ENCODE data around the gene PFDN4.

Gene PFDN4

DNA sequence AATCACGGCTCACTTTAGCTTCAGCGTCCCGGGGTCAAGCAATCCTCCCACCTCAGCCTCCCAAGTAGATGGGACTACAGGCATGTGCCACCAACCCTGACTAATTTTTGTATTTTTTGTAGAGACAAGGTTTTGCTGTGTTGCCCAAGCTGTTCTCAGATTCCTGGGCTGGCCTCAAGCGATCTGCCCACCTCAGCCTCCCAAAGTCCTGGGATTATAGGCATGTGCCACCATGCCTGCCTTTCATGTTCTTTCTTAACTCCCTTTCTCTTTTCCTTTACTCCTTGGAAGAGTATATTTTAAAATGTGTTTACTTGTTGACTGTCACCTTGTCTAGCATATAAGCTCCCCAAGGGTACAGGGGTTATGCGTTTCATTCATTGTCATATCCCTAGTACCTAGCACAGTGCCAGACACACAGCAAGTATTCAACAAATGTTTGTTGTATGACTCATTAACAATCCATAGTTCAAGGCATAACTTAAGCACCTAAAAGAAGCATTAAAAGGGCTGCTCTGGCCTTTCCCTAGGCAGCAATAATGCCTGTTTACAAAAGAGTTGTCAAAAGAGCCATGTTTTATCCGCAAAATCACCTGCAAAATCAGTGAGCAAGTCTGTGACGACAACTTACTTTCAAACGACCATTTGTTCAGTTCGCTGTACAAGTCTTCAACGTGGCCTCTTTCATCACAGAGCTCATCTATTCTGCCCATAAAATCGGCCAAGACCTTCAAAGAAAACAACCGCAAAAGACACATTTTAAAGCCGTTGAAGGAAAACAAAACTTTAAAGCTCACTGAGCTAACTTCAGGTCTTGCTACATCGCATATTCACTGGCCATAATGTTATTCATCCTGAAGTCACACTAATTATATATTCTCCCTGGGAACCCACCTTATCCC, 38.7 kb upstream of the PFDN4 start:
- TF ChIP-seq CTCF (IDR thresholded peaks at IDR 0.05; ENCODE audit: low read depth, low read length) = no peak
- no peak overlapping the region for H3K4me3 ChIP-seq (ENCODE audit: low read depth, low read length)

- H3K4me3 ChIP-seq (ENCODE audit: low read depth, low read length) = no peak overlapping the region
- TF ChIP-seq CTCF (IDR thresholded peaks at IDR 0.05; ENCODE audit: low read depth, low read length) = no peak
These were observed 37.8 kb upstream of the PFDN4 start for GRCh38 chr20:54170026-54170471.

GRCh38 chr20:54170963-54171362, 36.9 kb upstream of the PFDN4 start:
- no peak overlapping the region for H3K4me3 ChIP-seq (ENCODE audit: low read depth, low read length)
- no peak for TF ChIP-seq CTCF (IDR thresholded peaks at IDR 0.05; ENCODE audit: low read depth, low read length)

- no peak for TF ChIP-seq CTCF (IDR thresholded peaks at IDR 0.05; ENCODE audit: low read depth, low read length)
- no peak overlapping the region for H3K4me3 ChIP-seq (ENCODE audit: low read depth, low read length)
These were observed 35.4 kb upstream of the PFDN4 start for GRCh38 chr20:54172532-54172855.

GRCh38 chr20:54172856-54173652, 34.8 kb upstream of the PFDN4 start:
- TF ChIP-seq CTCF (IDR thresholded peaks at IDR 0.05; ENCODE audit: low read depth, low read length) = no peak
- H3K4me3 ChIP-seq (ENCODE audit: low read depth, low read length) = no peak overlapping the region

DNA sequence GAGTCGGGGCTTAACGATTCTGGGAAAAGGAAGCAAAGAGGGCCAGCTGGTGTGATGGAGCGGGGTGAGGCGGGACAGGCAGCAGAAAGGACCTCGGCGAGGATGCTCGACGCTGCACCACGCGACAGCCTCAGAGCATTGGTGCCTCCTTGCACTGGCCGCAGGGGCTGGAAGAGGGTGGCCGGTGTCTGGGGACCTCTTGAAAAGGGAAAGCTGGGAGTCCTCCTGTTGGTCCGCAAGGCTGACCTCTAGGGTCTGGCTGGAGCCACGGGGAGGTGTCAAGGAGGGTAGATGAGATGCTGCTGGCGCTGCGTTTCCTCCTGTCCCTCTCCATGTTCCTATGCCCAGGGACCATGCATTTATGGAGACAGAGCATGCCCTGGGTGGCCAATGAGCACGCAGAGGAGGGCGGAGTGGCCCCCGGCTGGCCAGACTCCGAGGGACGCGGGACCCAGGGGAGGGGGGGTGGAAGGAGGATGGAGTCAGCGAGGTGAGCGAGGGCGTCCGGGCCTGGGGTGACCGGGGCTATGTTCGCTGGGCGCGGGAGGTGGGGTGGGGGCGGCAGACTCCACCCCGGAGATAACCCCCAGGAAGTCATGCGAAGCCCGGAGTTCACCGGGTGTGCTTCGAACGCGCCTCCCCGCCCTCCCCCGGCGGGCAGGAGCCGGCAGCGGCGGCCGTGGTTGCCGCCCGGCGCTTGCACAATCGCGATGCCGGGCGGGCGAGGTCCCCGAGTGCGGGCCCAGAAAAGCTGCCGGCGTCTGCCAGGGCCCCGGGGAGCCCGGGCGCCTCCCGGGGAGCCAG, 34.0 kb upstream of the PFDN4 start, which contains the start of gene CYP24A1:
CYP24A1 (minus strand) TSS at position 334 of the 804 bp plus-strand sequence. CDS start 407 bp downstream, outside the sequence.
- TF ChIP-seq CTCF (IDR thresholded peaks at IDR 0.05; ENCODE audit: low read depth, low read length) = no peak
- H3K4me3 ChIP-seq (ENCODE audit: low read depth, low read length) = no peak within 1 kb of the TSS
